ENCODE measurements around the gene ASB10.

DNA sequence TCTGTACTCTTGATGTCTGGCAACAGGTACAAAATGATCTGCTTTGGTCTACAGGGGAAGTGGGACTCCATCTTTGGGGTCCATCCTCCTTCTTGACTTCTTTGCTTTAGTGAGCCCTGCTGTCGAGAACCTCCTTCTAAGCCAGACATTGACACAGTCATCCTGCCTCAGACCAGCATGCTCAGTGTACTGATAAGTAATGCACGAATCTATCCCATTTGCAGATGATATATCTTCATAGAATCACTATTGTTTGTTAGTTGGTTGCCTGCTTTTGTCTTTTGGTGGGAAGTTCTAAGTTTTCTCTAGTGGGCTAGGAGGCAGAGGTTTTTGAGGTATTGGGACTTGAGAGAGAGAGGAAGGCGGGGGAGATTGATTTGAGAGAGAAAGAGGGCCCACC, 14.3 kb upstream of the ASB10 start:
- TF ChIP-seq, protein P1, sequence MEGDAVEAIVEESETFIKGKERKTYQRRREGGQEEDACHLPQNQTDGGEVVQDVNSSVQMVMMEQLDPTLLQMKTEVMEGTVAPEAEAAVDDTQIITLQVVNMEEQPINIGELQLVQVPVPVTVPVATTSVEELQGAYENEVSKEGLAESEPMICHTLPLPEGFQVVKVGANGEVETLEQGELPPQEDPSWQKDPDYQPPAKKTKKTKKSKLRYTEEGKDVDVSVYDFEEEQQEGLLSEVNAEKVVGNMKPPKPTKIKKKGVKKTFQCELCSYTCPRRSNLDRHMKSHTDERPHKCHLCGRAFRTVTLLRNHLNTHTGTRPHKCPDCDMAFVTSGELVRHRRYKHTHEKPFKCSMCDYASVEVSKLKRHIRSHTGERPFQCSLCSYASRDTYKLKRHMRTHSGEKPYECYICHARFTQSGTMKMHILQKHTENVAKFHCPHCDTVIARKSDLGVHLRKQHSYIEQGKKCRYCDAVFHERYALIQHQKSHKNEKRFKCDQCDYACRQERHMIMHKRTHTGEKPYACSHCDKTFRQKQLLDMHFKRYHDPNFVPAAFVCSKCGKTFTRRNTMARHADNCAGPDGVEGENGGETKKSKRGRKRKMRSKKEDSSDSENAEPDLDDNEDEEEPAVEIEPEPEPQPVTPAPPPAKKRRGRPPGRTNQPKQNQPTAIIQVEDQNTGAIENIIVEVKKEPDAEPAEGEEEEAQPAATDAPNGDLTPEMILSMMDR (IDR thresholded peaks at IDR 0.05), result no peak
- no peak for TF ChIP-seq POLR2A (IDR thresholded peaks at IDR 0.05)

All from esophagus squamous epithelium (tissue), 4 donors.